MM.1S (cell line): ENCODE data around the gene TMPRSS9.

Experiments
- EZH2 ChIP-seq: fragments of 300-600 bp; sonication (generic); optimal IDR thresholded peaks from 2 replicates; pipeline ENCODE3; 2017; ENCODE audit warnings: low read depth, mild to moderate bottlenecking, antibody characterized with exemption, low read length, mixed read lengths
- EZH2phosphoT487 ChIP-seq: fragments of 300-600 bp; sonication (generic); IDR thresholded peaks from 2 replicates; pipeline ENCODE4 v1.6.1; 2018; ENCODE audit warnings: antibody characterized with exemption, low read length
- TF ChIP-seq, protein P1 (sequence below): fragments of 300-600 bp; sonication (generic); IDR thresholded peaks from 2 replicates; pipeline ENCODE4 v1.5.1; 2016; ENCODE audit warnings: antibody characterized with exemption, low read length, mixed read lengths

DNA sequence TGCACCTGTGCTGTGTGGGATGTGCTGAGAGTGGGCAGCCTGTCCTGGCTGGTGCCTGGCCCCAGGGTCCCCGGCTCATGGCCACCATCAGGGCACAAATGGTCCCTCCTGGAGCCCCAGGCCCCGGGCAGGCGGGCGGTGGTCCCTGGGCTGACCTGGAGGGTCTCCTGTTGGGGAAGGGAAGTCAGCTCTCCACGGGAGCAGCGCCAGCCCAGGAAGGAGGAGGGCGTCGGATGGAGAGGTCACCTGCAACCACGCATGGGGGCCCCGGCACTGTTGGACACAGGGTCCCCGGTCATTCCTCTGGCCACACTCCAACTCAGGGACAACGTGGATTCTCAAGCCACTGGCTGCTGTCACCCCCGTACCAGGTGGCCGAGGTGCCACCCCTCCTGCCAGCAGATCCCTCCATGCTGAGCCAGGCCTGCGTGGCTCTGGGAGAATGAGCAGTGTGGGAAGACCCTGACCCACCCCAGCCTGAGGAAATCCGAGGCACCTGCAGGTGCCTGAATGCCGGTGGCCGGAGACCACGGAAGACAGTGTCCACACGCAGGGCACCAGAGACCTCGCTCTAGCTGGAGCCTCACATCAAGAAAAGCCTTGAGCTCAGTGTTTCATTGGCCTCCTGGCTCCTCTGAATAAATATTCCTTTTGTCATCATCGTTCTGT lies 83.2 kb downstream of the TMPRSS9 start:
- no peak for TF ChIP-seq EZH2
- TF ChIP-seq, protein P1, sequence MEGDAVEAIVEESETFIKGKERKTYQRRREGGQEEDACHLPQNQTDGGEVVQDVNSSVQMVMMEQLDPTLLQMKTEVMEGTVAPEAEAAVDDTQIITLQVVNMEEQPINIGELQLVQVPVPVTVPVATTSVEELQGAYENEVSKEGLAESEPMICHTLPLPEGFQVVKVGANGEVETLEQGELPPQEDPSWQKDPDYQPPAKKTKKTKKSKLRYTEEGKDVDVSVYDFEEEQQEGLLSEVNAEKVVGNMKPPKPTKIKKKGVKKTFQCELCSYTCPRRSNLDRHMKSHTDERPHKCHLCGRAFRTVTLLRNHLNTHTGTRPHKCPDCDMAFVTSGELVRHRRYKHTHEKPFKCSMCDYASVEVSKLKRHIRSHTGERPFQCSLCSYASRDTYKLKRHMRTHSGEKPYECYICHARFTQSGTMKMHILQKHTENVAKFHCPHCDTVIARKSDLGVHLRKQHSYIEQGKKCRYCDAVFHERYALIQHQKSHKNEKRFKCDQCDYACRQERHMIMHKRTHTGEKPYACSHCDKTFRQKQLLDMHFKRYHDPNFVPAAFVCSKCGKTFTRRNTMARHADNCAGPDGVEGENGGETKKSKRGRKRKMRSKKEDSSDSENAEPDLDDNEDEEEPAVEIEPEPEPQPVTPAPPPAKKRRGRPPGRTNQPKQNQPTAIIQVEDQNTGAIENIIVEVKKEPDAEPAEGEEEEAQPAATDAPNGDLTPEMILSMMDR, result no peak
- no peak for TF ChIP-seq EZH2phosphoT487
